Measurements from ENCODE around the gene KIF1B. TPM values are rescaled to one million over a fixed set of nuclear protein-coding genes. Genes with fewer than 3 reads are reported as not detected.
"Not testable (repeated sequence)": the region's sequence is repeated elsewhere in the genome, so short reads cannot be mapped to it uniquely, and the experiment has no call there.

Gene KIF1B
- polyA plus RNA-seq, 1 donor from 2014 or later, result 1.8 TPM

- Mint-ChIP-seq H3K4me3 (no peak overlapping the region), H3K4me1 (no peaks in the 10 kb centered on the region), H3K27me3 (no peaks in the 10 kb centered on the region), H3K27ac (no peak overlapping the region), H3K9me3 (no peaks in the 10 kb centered on the region), H3K36me3 (peaks cover 12% of the 10 kb centered on the region)
Measured at GRCh38 chr1:10339036-10339567, 128.7 kb downstream of the KIF1B start.

DNA sequence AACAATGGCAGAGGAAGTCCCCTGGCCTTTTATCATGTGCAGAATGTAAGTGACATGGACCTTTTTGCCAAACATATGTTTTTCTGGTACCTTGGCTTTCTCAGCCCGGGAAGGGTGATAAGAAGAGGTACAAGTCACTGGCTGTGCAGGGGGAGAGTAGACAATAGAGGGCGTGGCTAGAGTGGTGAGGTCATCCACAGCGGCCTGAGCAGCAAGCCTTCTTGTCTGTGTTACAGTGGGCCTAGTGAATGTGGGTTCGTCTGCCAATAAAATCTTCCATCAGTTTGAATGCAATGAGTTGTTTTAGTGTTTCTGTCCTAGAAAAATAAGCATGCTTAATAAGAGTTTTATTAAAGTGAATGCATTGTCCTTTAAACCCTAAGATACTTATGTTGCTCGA, 129.4 kb downstream of the KIF1B start:
- Mint-ChIP-seq H3K36me3 (peaks cover 16% of the 10 kb centered on the region), H3K27ac (no peak overlapping the region), H3K4me3 (no peak overlapping the region), H3K27me3 (no peaks in the 10 kb centered on the region), H3K9me3 (no peaks in the 10 kb centered on the region), H3K4me1 (no peaks in the 10 kb centered on the region)

DNA sequence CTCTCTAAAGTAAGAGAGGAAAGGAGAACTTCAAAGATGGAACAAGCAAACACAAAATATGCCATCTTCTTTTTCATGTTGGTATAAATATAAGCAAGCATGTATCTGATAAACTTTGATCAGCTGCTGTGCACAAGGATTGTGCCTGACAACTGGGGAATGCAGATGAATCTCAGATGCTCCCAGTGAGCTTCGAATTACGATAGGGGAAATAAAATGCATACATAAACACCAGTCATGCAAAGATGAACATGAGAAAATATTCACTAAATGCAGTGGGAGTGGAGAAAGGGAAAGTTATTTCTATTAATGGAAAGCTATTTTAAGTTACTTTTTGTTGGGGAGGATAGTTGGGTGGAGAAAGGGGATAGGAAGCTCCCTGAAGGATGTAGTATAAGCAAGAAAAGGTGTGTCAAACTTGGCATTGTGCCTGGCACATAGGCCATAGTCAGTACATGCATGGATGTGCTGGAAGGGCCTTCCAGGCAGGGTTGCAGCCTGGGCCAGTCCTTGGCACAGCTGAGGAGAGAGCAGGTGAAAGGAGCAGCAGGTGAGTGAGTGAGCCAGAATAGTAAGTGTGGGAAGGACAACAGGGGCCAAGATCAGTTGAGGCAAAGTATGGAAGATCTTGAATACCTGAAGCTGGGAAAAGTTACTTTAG, 130.7 kb downstream of the KIF1B start:
- H3K27me3 Mint-ChIP-seq, result no peaks in the 10 kb centered on the region
- peaks cover 14% of the 10 kb centered on the region for H3K36me3 Mint-ChIP-seq
- H3K9me3 Mint-ChIP-seq, result no peaks in the 10 kb centered on the region
- no peaks in the 10 kb centered on the region for H3K4me1 Mint-ChIP-seq
- peak overlapping the region in 1 of 3 donors; percentile 59 for H3K27ac Mint-ChIP-seq
- no peak overlapping the region for H3K4me3 Mint-ChIP-seq

DNA sequence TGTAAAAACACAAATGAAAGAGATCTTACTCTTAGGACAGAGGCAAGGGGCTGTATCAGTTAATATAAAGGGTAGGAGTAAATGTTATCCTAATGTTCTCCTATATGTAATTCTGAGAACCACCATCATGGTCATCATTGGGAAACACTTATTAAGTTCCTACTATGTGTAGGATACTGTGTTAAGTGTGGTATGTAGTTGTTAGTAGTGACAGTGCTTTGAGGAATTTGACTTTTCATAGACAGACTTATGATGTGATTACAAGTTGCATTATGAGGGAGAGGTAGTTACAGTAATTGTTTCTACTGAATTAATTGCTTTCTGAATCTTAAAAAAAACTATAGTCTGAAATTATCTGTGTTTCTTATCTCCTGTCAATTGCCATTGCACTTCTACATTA, 136.7 kb downstream of the KIF1B start:
- peaks cover 6% of the 10 kb centered on the region for H3K36me3 Mint-ChIP-seq
- no peaks in the 10 kb centered on the region for H3K9me3 Mint-ChIP-seq
- H3K27me3 Mint-ChIP-seq, result no peaks in the 10 kb centered on the region
- H3K4me1 Mint-ChIP-seq, result no peaks in the 10 kb centered on the region
- H3K27ac Mint-ChIP-seq, result no peak overlapping the region
- H3K4me3 Mint-ChIP-seq, result no peak overlapping the region

DNA sequence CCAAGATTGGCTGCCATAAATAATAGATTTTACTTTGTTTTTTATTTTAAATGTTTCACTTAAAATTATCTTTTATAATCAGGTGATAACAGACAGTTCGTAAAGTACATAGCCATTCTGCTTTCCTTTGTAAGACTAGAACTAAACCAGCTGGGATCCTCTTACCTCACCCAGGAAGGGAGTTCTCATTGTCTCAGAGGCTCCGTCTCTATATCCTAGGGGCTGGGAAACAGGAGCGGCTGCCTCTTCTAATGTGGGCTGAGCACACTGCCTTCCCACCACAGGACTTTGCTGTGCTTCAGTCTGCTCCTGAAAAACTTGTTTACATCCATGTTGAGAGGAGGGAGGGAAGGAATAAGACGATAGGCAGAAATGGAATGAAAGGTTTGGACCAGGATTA, 142.9 kb downstream of the KIF1B start:
- no peaks in the 10 kb centered on the region for H3K27me3 Mint-ChIP-seq
- no peaks in the 10 kb centered on the region for H3K9me3 Mint-ChIP-seq
- no peaks in the 10 kb centered on the region for H3K4me1 Mint-ChIP-seq
- no peaks in the 10 kb centered on the region for H3K36me3 Mint-ChIP-seq
- no peak overlapping the region for H3K27ac Mint-ChIP-seq
- H3K4me3 Mint-ChIP-seq, result no peak overlapping the region

GRCh38 chr1:10353693-10354092, 143.3 kb downstream of the KIF1B start:
- Mint-ChIP-seq H3K27me3 (no peaks in the 10 kb centered on the region), H3K4me1 (no peaks in the 10 kb centered on the region), H3K9me3 (no peaks in the 10 kb centered on the region), H3K36me3 (no peaks in the 10 kb centered on the region), H3K4me3 (no peak overlapping the region), H3K27ac (no peak overlapping the region)

GRCh38 chr1:10360045-10360444, 149.7 kb downstream of the KIF1B start:
- Mint-ChIP-seq H3K4me1 (no peaks in the 10 kb centered on the region), H3K4me3 (no peak overlapping the region), H3K27ac (no peak overlapping the region), H3K27me3 (no peaks in the 10 kb centered on the region), H3K36me3 (peaks cover 12% of the 10 kb centered on the region), H3K9me3 (no peaks in the 10 kb centered on the region)

DNA sequence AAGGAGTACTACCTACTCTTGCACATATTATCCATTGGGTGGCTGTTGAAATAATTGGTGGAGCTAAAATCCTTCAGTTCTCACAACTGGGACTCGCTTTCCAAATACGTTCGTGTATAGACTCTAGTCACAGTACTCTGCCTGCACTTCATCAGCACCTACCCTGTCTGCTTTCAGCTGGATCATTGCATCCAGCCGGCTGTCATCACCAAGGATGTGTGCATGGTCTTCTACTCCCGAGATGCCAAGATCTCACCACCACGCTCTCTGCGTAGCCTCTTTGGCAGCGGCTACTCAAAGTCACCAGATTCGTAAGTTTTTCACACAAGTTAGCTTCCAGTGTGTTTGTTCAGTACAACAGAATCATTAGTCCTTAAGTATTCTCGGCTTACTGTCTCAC, 151.1 kb downstream of the KIF1B start:
- Mint-ChIP-seq H3K36me3 (peaks cover 16% of the 10 kb centered on the region), H3K27me3 (no peaks in the 10 kb centered on the region), H3K9me3 (no peaks in the 10 kb centered on the region), H3K4me3 (no peak overlapping the region), H3K27ac (no peak overlapping the region), H3K4me1 (no peaks in the 10 kb centered on the region)

DNA sequence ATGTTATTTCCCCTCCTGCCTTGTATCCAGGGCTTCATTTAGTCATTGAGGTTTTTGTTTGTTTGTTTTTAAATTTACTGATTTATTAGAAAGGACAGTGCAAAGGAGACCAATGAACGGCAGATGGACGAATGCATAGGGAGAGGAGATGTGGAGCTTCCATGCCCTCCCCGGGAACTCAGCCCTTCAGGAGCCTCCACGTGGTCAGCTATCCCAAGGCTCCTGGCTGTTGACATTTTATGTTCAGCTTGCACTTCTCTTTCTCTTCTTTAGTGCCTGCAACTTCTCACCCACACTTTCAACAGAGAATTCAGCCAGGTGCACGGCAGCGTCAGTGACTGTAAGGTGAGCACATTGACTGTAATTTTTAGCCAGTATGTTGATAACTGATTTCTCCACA, 157.8 kb downstream of the KIF1B start:
- no peak overlapping the region for H3K4me3 Mint-ChIP-seq
- no peaks in the 10 kb centered on the region for H3K9me3 Mint-ChIP-seq
- H3K27me3 Mint-ChIP-seq, result no peaks in the 10 kb centered on the region
- H3K4me1 Mint-ChIP-seq, result peaks cover 0 to 2% (median 0%) of the 10 kb centered on the region in 3 donors
- peaks cover 12% of the 10 kb centered on the region for H3K36me3 Mint-ChIP-seq
- no peak overlapping the region for H3K27ac Mint-ChIP-seq

GRCh38 chr1:10374442-10374860, 164.1 kb downstream of the KIF1B start:
- no peaks in the 10 kb centered on the region for H3K9me3 Mint-ChIP-seq
- no peak overlapping the region for H3K4me3 Mint-ChIP-seq
- H3K4me1 Mint-ChIP-seq, result peaks cover 0 to 4% (median 1%) of the 10 kb centered on the region in 3 donors
- H3K27ac Mint-ChIP-seq, result no peak overlapping the region
- H3K27me3 Mint-ChIP-seq, result no peaks in the 10 kb centered on the region
- peaks cover 9% of the 10 kb centered on the region for H3K36me3 Mint-ChIP-seq

DNA sequence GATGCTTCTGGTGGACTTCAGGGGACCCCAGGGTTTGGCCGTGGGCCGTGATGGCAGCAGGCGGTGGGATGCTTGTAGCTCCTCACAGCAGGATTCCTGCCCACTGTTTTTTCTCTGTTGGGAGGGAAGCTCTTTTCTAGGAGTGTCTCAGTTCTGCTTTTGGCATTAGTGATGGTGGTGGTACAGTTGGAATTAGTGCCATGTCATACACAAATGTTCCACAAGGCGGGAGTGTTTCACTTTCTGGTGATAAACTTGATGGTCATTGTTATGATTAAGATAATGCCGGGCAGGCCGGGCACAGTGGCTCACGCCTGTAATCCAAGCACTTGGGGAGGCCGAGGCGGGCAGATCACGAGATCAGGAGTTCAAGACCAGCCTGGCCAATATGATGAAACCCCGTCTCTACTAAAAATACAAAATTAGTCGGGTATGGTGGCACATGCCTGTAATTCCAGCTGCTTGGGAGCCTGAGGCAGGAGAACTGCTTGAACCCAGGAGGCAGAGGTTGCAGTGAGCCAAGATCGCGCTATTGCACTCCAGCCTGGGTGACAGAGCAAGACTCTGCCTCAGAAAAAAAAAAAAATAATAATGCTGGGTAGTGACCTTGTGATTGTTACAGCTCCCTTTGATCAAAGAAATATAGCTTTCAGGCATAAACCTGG, 167.1 kb downstream of the KIF1B start:
- not testable (repeated sequence) for H3K4me1 Mint-ChIP-seq, H3K36me3 Mint-ChIP-seq, H3K27ac Mint-ChIP-seq, H3K27me3 Mint-ChIP-seq, H3K9me3 Mint-ChIP-seq, H3K4me3 Mint-ChIP-seq

GRCh38 chr1:10378081-10378841, 167.9 kb downstream of the KIF1B start:
- Mint-ChIP-seq H3K4me3 (peak overlapping the region in 1 of 4 donors; percentile 28), H3K36me3 (peaks cover 8% of the 10 kb centered on the region), H3K9me3 (no peaks in the 10 kb centered on the region), H3K4me1 (peaks cover 0 to 5% (median 1%) of the 10 kb centered on the region in 3 donors), H3K27ac (peak overlapping the region in 2 of 3 donors; percentile 16 to 47), H3K27me3 (no peaks in the 10 kb centered on the region)

DNA sequence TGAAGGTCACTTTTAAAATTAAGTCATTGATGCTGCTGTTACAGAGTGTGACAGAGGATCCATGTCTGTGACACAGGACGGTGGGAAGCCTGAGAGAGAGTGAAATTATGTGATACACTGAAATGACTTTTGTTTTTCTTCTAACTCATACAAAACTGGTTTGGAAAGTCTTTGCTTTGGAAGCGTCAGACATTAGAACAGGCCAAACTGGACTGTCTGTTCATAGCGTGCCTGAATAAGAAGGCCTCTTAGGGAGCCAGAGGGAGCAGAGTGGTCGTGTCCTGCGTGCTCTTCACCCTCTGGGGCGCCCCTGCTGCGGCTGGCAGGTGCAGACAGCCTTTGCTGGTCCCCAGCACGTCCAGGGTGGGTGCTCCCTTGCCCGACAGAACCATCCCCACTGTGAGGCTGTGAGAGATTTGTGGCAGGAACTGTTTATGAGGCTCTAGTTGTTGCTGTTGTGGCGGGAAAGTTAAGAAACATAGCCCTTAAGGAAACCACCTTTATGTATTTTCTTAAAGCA, 168.8 kb downstream of the KIF1B start:
- H3K27me3 Mint-ChIP-seq, result no peaks in the 10 kb centered on the region
- peak overlapping the region in 1 of 3 donors; percentile 47 for H3K27ac Mint-ChIP-seq
- H3K9me3 Mint-ChIP-seq, result no peaks in the 10 kb centered on the region
- no peak overlapping the region for H3K4me3 Mint-ChIP-seq
- peaks cover 0 to 5% (median 1%) of the 10 kb centered on the region in 3 donors for H3K4me1 Mint-ChIP-seq
- H3K36me3 Mint-ChIP-seq, result peaks cover 9% of the 10 kb centered on the region

GRCh38 chr1:10379676-10380075, 169.3 kb downstream of the KIF1B start:
- no peaks in the 10 kb centered on the region for H3K27me3 Mint-ChIP-seq
- H3K4me1 Mint-ChIP-seq, result peaks cover 0 to 5% (median 1%) of the 10 kb centered on the region in 3 donors
- peaks cover 9% of the 10 kb centered on the region for H3K36me3 Mint-ChIP-seq
- H3K27ac Mint-ChIP-seq, result no peak overlapping the region
- no peaks in the 10 kb centered on the region for H3K9me3 Mint-ChIP-seq
- no peak overlapping the region for H3K4me3 Mint-ChIP-seq

DNA sequence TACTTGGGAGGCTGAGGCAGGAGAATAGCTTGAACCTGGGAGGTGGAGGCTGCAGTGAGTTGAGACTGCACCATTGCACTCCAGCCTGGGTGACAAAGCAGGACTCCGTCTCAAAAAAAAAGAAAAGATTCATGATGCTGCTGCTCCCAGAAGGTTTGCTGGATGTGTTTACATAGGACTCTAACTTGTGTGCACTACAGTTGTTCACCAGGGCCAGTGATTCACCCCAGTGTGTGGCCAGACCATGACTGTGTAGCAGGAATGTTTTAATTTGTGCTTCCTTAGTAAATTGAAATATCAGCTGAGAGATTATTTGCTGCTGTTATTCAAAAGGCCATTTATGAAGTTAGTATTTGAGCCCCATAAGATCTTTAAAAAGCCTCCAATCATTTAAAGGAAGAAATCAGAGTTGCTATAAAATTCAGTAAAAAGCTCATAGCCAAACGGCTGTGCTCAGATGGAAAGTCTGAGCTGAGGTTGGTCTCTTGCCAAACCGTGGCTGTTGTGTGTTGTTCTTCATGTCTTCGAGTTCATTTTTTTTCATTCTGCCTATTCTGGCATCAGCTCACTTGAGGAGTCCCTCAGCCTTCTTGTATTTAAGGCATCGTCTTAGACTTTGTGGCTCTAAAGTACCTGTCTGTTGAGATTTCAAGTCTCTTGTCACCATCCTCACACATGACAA, 170.4 kb downstream of the KIF1B start:
- H3K9me3 Mint-ChIP-seq, result no peaks in the 10 kb centered on the region
- H3K36me3 Mint-ChIP-seq, result peaks cover 7% of the 10 kb centered on the region
- H3K4me1 Mint-ChIP-seq, result peaks cover 0 to 5% (median 1%) of the 10 kb centered on the region in 3 donors
- no peak overlapping the region for H3K27ac Mint-ChIP-seq
- H3K27me3 Mint-ChIP-seq, result no peaks in the 10 kb centered on the region
- H3K4me3 Mint-ChIP-seq, result no peak overlapping the region

Data from IgD-negative memory B cell (primary cell).